Activated CD4-positive, alpha-beta T cell treated with anti-CD3 and anti-CD28 coated beads for 24 hours (primary cell): Measurements from ENCODE around the gene PMEL.
"Not testable (repeated sequence)": the region's sequence is repeated elsewhere in the genome, so short reads cannot be mapped to it uniquely, and the experiment has no call there.

Experiments
- DNase-seq, 2 donors: peaks; one replicate each; pipeline ENCODE4 v3.0.0-alpha.2; 2020; ENCODE audit warnings: low read depth in 2 of 2

The PMEL gene

DNA sequence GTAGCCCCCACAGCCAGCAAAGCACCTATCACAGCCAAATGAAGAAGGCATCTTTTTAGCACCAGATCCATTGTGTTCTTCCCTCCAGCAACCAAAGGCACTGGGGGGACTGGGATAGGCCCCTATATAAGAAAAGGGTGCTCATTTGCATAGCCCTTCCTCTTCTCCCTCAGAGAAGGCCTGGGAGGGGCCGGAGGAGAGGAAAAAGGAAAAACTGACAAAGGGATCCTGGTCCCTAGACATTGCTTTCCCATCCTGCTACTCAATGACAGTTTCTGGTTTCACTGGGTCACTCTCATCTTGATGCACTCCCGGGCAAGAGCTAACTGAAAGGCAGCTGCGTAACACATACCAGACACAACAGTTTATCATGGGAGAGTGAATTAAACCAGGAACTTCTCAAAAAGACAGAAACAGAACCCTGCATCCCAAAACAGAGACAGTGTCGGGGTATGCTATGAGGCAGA lies at the start of gene PMEL:
Gene PMEL (minus strand): TSS at position 102 of the 467 bp plus-strand sequence. CDS start 31 bp downstream, at position 71.
- DNase-seq = no peak

- DNase-seq = no peak
These were observed 48.4 kb upstream of the PMEL start for GRCh38 chr12:56014205-56014604.

GRCh38 chr12:56013482-56013881 lies 47.6 kb upstream of the PMEL start:
- DNase-seq = no peak

GRCh38 chr12:56011509-56012090 lies 45.8 kb upstream of the PMEL start:
- DNase-seq = no peak

- DNase-seq = no peak
These were observed 44.3 kb upstream of the PMEL start for GRCh38 chr12:56010111-56010570.

- DNase-seq = peak; percentile 59 to 64
These were observed 42.0 kb upstream of the PMEL start for GRCh38 chr12:56007564-56008559.

GRCh38 chr12:56004211-56004610 lies 38.4 kb upstream of the PMEL start:
- DNase-seq = no peak

DNA sequence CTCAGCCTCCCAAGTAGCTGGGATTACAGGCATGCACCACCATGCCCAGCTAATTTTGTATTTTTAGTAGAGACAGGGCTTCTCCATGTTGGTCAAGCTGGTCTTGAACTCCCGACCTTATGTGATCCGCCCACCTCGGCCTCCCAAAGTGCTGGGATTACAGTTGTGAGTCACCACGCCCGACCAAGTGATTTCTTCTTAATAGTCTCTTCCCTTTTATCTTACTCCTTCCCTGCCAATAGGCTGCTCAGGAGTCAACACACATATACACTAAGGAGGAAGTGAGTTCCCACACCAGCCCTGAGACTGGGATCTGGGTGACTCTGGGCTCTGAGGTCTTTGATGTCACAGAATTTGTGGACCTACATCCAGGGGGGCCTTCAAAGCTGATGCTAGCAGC lies 37.5 kb upstream of the PMEL start:
- not testable (repeated sequence) for DNase-seq

- DNase-seq = no peak
These were observed 35.8 kb upstream of the PMEL start for GRCh38 chr12:56001487-56002100.

DNA sequence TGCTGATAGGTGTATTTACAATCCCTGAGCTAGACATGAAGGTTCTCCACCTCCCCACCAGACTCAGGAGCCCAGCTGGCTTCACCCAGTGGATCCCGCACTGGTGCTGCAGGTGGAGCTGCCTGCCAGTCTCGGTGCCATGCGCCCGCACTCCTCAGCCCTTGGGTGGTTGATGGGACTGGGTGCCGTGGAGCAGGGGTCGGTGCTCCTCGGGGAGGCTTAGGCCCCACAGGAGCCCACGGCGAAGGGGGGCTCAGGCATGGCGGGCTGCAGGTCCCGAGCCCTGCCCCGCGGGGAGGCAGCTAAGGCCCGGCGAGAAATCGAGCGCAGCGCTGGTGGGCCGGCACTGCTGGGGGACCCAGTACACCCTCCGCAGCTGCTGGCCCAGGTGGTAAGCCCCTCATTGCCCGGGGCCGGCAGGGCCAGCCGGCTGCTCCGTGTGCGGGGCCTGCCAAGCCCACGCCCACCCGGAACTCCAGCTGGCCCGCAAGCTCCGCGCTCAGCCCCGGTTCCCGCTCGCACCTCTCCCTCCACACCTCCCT lies 34.2 kb upstream of the PMEL start:
- DNase-seq = not testable (repeated sequence)

DNA sequence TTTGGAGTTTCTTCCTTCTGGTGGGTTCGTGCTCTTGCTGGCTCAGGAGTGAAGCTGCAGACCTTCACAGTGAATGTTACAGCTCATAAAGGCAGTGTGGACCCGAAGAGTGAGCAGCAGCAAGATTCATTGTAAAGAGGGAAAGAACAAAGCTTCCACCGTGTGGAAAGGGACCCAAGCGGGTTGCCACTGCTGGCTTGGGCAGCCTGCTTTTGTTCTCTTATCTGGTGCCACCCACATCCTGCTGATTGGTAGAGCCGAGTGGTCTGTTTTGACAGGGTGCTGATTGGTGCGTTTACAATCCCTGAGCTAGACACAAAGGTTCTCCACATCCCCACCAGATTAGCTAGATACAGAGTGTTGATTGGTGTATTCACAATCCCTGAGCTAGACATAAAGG lies 33.7 kb upstream of the PMEL start:
- not testable (repeated sequence) for DNase-seq

DNA sequence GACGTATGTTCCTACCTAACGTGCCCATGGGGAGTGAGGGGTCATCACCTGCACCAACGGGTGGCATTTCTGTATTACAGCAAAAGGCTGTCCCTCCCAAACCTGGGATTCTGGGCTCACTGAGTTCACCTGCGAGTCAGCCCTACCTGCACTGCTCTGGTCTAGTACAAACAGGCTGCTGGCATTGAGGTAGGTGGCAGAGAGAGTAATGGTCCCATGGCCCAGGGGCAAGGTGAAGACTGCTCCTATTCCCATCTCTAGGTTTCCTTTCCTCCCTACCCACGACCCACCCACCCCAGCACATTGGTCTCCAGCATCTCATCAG lies 31.7 kb upstream of the PMEL start:
- no peak for DNase-seq

- DNase-seq = peak in 1 of 2 donors; percentile 39
These were observed 31.1 kb upstream of the PMEL start, which contains the start of gene SUOX for GRCh38 chr12:55996715-55997534. TSS of gene SUOX (plus strand) at chr12:55997276. CDS start at chr12:56002222, 4,946 bp downstream.

GRCh38 chr12:55996201-55996714 lies 30.4 kb upstream of the PMEL start:
- peak; percentile 38 to 51 for DNase-seq

DNA sequence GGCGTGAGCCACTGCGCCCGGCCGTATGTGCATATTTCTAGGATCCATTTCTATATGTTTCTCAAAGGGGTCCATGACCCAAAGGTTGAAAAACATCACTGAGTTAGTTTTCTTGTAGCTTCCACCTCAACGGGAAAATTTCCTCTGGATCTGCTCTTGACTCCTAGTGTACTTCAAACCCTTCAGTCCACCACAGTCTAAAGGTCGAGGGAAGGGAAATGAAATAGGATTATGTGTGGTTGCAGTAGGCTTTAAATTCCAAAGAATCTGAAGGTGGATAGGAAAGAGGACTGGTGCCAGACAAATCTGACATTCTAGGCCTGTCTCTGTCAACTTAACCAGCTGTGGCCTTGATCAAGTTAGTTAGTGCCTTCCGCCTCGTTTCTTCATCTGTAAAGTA lies 29.5 kb upstream of the PMEL start:
- DNase-seq = no peak

DNA sequence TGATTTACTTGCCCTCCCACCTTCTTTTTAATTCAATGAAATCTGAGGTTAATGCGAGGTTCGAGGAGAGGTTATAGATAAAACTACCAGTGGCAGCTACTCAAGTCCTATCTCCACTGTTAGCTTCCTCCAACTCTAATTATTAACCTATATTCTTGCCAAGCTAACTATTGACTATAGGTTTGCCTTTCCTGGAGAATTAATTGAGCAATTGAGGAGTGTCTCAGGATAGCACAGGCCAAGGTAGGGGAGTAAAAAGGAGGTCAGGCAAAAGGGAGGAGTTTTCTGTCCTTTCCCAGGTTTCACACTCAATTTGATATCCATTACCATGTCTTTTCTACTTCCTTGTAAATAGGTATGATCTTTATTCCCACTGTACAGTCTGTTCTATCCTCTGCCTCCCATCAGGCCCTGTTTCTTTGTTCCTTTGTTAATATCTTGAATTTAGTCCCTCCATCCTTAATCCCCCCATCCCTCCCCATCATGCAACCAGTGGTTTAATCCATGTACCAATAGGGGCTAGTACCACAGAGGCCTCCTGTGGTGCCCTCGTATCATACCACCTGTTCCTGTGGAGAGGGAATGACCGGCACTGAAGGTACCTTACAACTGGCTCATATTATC lies 27.5 kb upstream of the PMEL start:
- no peak for DNase-seq

DNA sequence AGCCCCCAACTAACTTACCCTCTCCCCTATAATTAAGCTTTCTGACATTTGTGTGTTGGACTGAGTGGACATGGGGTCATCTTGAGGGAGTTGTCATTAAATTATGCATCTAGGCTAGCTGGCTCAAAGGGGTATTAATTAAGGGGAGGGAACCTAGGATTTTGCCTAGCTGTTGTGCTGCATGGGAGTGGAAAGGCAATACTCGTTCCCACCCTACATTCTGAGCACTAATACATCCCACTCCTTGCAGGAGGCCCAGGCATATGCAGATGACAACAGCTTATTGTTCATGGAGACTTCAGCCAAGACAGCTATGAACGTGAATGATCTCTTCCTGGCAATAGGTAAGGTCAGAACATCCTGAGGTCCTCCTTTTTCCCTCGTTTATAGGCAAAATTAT lies 25.3 kb upstream of the PMEL start:
- no peak for DNase-seq

DNA sequence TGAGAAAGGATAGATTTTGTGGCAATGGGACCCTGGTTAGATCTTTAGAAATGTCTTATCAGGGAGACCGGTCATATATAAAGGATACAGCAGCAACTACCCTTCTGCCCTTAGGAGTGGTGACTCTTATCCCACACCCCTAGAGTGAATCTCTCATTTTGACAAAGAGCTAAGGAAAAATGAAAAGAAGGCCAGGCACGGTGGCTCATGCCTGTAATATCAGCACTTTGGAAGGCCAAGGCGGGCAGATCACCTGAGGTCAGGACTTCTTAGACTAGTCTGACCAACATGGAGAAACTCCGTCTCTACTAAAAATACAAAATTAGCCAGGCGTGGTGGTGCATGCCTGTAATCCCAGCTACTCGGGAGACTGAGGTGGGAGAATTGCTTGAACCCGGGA lies 20.1 kb upstream of the PMEL start:
- not testable (repeated sequence) for DNase-seq

DNA sequence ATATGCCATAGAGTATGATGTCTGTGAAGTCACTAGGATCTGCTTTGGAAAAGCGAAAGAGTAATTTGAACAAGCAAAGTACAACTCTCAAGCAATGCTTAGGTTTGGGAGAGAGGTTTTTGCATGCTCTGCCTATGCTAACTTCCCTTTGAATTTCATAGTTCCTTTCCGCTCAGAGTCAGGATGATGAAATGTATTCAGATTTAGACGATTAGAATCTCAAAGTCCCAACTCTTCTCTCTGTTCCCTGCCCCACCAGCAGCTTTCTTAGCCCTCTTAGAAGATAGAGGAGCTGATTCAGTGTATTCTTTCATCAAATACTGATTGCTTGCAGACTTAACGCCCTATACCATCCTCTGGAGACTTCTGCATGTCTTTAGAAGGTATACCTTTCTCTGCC lies 19.5 kb upstream of the PMEL start:
- DNase-seq = no peak

DNA sequence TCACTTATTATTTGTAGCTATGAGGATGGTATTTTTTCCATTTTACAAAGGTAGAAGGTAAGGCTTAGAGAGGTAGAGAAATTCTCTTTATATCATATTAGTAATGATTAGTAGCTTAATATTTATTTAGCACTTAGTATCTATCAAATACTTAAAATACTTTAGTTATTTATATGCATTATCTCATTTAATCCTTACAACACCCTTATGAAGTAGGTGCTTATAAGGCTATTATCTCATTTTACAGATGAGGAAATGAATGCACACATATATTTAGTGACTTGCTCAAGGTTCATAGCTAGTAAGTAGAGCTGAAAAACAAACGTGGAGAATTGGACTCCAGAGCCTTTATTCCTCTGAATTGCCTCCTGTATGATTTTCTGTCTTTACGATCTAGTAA lies 19.0 kb upstream of the PMEL start:
- DNase-seq = no peak
